Natural killer cell (primary cell): Measurements from ENCODE around the gene SERP1. TPM values are rescaled to one million over a fixed set of nuclear protein-coding genes. Genes with fewer than 3 reads are reported as not detected.

Experiments
- ATAC-seq, 3 donors: fragments of 150-1000 bp in 2 of 3; fragments of 200-7000 bp in 1 of 3; cut with Tn5 transposase; 1 replicate in 1 of 3; 2 replicates in 2 of 3; pipeline ENCODE4 v1.10.0; 2021; ENCODE audit warnings: mild to moderate bottlenecking in 2 of 3, moderate library complexity in 2 of 3
- DNase-seq, 2 donors: peaks; one replicate each; pipeline versions ENCODE4 v3.0.0 to v3.0.0-alpha.2; 2013 to 2021; ENCODE audit warnings: mixed read lengths in 1 of 2
- H3K27ac ChIP-seq: one replicate; pipeline ENCODE4 v1.5.1; 2013; ENCODE audit warnings: mild to moderate bottlenecking, low read length
- H3K27me3 ChIP-seq: one replicate; pipeline ENCODE4 v1.6.1; 2013; ENCODE audit warnings: low read length; ENCODE audit not compliant: control insufficient read depth, insufficient read depth
- H3K36me3 ChIP-seq: one replicate; pipeline ENCODE4 v1.6.1; 2013; ENCODE audit warnings: low read length; ENCODE audit not compliant: control insufficient read depth, insufficient read depth
- H3K4me1 ChIP-seq: one replicate; pipeline ENCODE4 v1.6.1; 2013; ENCODE audit warnings: low read length; ENCODE audit not compliant: control insufficient read depth, insufficient read depth
- H3K4me3 ChIP-seq: one replicate; pipeline ENCODE4 v1.5.1; 2013; ENCODE audit warnings: low read length
- H3K9me3 ChIP-seq: one replicate; pipeline ENCODE4 v1.6.1; 2013; ENCODE audit warnings: low read length; ENCODE audit not compliant: control insufficient read depth, insufficient read depth
- H3K27ac Mint-ChIP-seq, 2 donors: one replicate each; pipeline ENCODE4 v1.8.0; 2022; ENCODE audit warnings: mild to moderate bottlenecking in 2 of 2, mixed read lengths in 2 of 2, moderate library complexity in 1 of 2
- H3K27me3 Mint-ChIP-seq, 2 donors: one replicate each; pipeline ENCODE4 v1.8.0; 2022; ENCODE audit warnings: low read depth in 2 of 2, mixed read lengths in 2 of 2
- H3K36me3 Mint-ChIP-seq: one replicate; pipeline ENCODE4 v1.8.0; 2022; ENCODE audit warnings: mixed read lengths
- H3K4me1 Mint-ChIP-seq, 2 donors: one replicate each; pipeline ENCODE4 v1.8.0; 2022; ENCODE audit warnings: mixed read lengths in 2 of 2
- H3K4me3 Mint-ChIP-seq: one replicate; pipeline ENCODE4 v1.8.0; 2022; ENCODE audit warnings: mild to moderate bottlenecking, moderate library complexity, mixed read lengths
- H3K9me3 Mint-ChIP-seq, 2 donors: one replicate each; pipeline ENCODE4 v1.8.0; 2022; ENCODE audit warnings: mixed read lengths in 2 of 2
- WGBS: methylation state at CpG from one replicate; pipeline ENCODE4 v1.1.7; 2013; ENCODE audit warnings: missing lambda C conversion rate; ENCODE audit not compliant: insufficient coverage; 5-methylcytosine and 5-hydroxymethylcytosine counted together
- intact Hi-C: fragments of 100-400 bp; cut with micrococcal nuclease; formaldehyde crosslinking; loops from one replicate; pipeline ENCODE4 v1.14.2; 2022
- total RNA-seq, 4 donors: library from RNA; stranded (reverse); fragments of 120-200 nt in 1 of 4; gene quantifications; one replicate each; pipeline versions ENCODE4 v1.2.3 to v1.2.4, GENCODE V29; 2013 to 2022
- TF ChIP-seq, protein P1 (sequence below): fragments of 200-600 bp; IDR thresholded peaks from one replicate; pipeline ENCODE4 v1.8.0; 2022; ENCODE audit warnings: antibody characterized with exemption

Gene SERP1
- total RNA-seq, 3 donors from 2014 or later (not counting 1 experiment from before 2014, with no cell fraction given): 91.1 to 106 (median 94.9) TPM

DNA sequence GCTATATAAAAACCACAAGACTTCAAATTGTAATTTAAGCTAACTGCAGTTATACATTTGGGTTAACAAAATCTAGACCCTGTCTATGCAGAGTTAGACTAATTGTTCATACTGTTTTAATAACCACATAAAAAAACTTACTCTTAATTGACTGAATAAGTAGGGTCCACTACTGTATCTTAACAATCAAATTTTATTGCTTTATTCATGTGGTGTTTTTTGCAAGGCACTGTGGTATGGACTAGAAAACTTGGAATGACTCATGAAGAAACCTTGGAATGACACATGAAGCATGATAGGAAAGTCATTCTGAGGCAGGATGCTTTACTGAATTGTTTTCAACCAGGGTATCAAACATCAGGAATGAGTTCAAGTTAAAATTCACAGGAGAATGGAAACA is 2.3 kb downstream of the SERP1 start:
- Histone ChIP-seq H3K36me3 (peaks cover 19% of the 10 kb centered on the region), H3K27ac (no peak overlapping the region), H3K4me1 (peaks cover 6% of the 10 kb centered on the region), H3K9me3 (no peaks in the 10 kb centered on the region), H3K27me3 (no peaks in the 10 kb centered on the region), H3K4me3 (no peak overlapping the region)
- no peaks in the 10 kb centered on the region for H3K9me3 Mint-ChIP-seq
- peak overlapping the region; percentile 96 for H3K4me3 Mint-ChIP-seq
- H3K36me3 Mint-ChIP-seq: no peaks in the 10 kb centered on the region
- H3K4me1 Mint-ChIP-seq: peaks cover 60 to 69% of the 10 kb centered on the region in 2 donors
- ATAC-seq: no peak
- DNase-seq: no peak
- peak overlapping the region; percentile 97 for H3K27ac Mint-ChIP-seq
- TF ChIP-seq, protein P1, sequence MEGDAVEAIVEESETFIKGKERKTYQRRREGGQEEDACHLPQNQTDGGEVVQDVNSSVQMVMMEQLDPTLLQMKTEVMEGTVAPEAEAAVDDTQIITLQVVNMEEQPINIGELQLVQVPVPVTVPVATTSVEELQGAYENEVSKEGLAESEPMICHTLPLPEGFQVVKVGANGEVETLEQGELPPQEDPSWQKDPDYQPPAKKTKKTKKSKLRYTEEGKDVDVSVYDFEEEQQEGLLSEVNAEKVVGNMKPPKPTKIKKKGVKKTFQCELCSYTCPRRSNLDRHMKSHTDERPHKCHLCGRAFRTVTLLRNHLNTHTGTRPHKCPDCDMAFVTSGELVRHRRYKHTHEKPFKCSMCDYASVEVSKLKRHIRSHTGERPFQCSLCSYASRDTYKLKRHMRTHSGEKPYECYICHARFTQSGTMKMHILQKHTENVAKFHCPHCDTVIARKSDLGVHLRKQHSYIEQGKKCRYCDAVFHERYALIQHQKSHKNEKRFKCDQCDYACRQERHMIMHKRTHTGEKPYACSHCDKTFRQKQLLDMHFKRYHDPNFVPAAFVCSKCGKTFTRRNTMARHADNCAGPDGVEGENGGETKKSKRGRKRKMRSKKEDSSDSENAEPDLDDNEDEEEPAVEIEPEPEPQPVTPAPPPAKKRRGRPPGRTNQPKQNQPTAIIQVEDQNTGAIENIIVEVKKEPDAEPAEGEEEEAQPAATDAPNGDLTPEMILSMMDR: no peak
- no peaks in the 10 kb centered on the region for H3K27me3 Mint-ChIP-seq
- intact Hi-C loops: no loop called here

DNA sequence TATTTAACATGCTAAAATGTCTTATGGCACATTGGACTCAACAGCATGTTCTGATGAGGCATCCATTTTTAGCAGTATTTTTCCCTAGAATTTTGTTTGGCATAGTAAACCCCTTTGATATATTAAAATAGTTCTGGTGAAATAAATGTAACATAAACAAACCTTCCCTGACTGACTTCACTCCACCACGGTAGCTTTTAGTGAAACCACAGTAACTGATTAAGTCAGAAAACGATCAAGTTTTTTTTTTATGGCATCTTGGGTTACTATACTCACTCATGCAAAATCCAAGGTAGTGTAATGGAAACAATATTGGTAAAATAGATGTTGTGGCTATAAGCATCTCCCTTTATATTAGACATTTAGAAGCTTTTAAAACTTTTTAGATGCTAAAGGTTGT is 2.8 kb downstream of the SERP1 start:
- Mint-ChIP-seq H3K36me3 (no peaks in the 10 kb centered on the region), H3K27me3 (no peaks in the 10 kb centered on the region), H3K27ac (peak overlapping the region; percentile 97), H3K9me3 (no peaks in the 10 kb centered on the region), H3K4me1 (peaks cover 60 to 66% of the 10 kb centered on the region in 2 donors), H3K4me3 (no peak overlapping the region)
- Histone ChIP-seq H3K4me3 (no peak overlapping the region), H3K36me3 (peaks cover 19% of the 10 kb centered on the region), H3K9me3 (no peaks in the 10 kb centered on the region), H3K27ac (no peak overlapping the region), H3K27me3 (no peaks in the 10 kb centered on the region), H3K4me1 (peaks cover 6% of the 10 kb centered on the region)
- intact Hi-C loops: no loop called here
- no peak for ATAC-seq
- WGBS: 100% methylated on average over 1 of the region's 2 CpGs
- no peak for DNase-seq
- TF ChIP-seq, protein P1: no peak

DNA sequence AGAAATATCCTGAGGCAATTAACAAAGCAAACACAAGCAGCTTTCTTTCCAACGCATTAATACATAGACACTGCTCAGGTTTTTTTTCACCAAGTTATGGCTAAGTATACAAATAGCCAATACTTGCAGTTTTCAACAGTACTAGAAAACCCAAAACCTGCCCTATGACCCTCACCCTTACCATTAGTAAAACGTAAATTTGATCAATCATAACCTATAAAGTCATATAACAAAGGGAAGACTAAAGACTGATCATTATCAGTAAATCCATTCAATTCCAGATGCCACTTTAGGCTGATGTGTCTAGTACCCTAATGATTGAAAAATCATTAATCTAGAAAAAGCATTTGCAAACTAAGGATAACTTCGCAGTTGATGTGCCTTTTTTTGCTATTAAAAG is 3.2 kb downstream of the SERP1 start:
- TF ChIP-seq, protein P1: no peak
- no peak overlapping the region for H3K4me3 ChIP-seq
- WGBS: 92% methylated on average over 3 of the region's 3 CpGs
- no peaks in the 10 kb centered on the region for H3K9me3 Mint-ChIP-seq
- peak overlapping the region; percentile 97 for H3K27ac Mint-ChIP-seq
- intact Hi-C loops: no loop called here
- H3K4me1 ChIP-seq: peaks cover 3% of the 10 kb centered on the region
- ATAC-seq (no peak), DNase-seq (no peak)
- no peaks in the 10 kb centered on the region for H3K27me3 Mint-ChIP-seq
- peaks cover 56 to 61% of the 10 kb centered on the region in 2 donors for H3K4me1 Mint-ChIP-seq
- no peaks in the 10 kb centered on the region for H3K36me3 Mint-ChIP-seq
- no peak overlapping the region for H3K4me3 Mint-ChIP-seq
- no peaks in the 10 kb centered on the region for H3K9me3 ChIP-seq
- H3K36me3 ChIP-seq: peaks cover 19% of the 10 kb centered on the region
- no peak overlapping the region for H3K27ac ChIP-seq
- H3K27me3 ChIP-seq: no peaks in the 10 kb centered on the region

DNA sequence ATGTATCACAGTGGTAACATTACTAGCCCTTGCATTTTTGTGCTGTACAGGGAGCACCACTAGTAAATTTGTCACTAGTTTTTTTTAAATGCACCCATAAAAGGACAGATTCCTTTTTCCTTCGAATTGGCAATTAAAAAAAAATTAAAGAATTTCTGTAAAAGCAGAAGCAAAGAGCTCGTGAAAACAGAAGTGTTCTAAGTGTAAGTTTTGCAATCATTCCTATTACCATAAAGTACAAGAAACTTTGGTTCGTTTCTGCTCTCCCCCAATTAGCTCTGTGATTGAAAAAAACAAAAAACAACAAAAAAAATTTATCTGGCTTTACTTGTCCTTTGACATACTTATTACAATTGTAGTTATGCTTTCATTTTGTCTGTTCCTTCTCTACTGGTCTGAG is 5.3 kb downstream of the SERP1 start:
- Histone ChIP-seq H3K4me3 (no peak overlapping the region), H3K4me1 (peaks cover 3% of the 10 kb centered on the region), H3K27me3 (no peaks in the 10 kb centered on the region), H3K9me3 (no peaks in the 10 kb centered on the region), H3K27ac (no peak overlapping the region), H3K36me3 (peaks cover 19% of the 10 kb centered on the region)
- H3K4me3 Mint-ChIP-seq: no peak overlapping the region
- no peaks in the 10 kb centered on the region for H3K9me3 Mint-ChIP-seq
- ATAC-seq (no peak), DNase-seq (no peak)
- peaks cover 38 to 45% of the 10 kb centered on the region in 2 donors for H3K4me1 Mint-ChIP-seq
- no CpG with 5 or more reads among the region's 3 CpGs for WGBS
- H3K27ac Mint-ChIP-seq: peak overlapping the region; percentile 78 to 97
- intact Hi-C loops: no loop called here
- H3K27me3 Mint-ChIP-seq: no peaks in the 10 kb centered on the region
- TF ChIP-seq, protein P1: no peak
- H3K36me3 Mint-ChIP-seq: no peaks in the 10 kb centered on the region
